Measurements from ENCODE around the gene SLC25A11.

GRCh38 chr17:4931963-4932362 is 7.9 kb downstream of the SLC25A11 start, which contains the start of gene GP1BA:
- no peak for TF ChIP-seq GATA3 (IDR thresholded peaks at IDR 0.05; ENCODE audit: low read depth, low read length)
- no peak for TF ChIP-seq GATA2 (IDR thresholded peaks at IDR 0.05; ENCODE audit: low read depth, low read length)
